ENCODE results near the gene LBH. TPM values are rescaled to one million over a fixed set of nuclear protein-coding genes. Genes with fewer than 3 reads are reported as not detected.

Gene LBH
- total and polyA plus RNA-seq, 2 experiments from 2014 or later: 162 to 285 TPM

DNA sequence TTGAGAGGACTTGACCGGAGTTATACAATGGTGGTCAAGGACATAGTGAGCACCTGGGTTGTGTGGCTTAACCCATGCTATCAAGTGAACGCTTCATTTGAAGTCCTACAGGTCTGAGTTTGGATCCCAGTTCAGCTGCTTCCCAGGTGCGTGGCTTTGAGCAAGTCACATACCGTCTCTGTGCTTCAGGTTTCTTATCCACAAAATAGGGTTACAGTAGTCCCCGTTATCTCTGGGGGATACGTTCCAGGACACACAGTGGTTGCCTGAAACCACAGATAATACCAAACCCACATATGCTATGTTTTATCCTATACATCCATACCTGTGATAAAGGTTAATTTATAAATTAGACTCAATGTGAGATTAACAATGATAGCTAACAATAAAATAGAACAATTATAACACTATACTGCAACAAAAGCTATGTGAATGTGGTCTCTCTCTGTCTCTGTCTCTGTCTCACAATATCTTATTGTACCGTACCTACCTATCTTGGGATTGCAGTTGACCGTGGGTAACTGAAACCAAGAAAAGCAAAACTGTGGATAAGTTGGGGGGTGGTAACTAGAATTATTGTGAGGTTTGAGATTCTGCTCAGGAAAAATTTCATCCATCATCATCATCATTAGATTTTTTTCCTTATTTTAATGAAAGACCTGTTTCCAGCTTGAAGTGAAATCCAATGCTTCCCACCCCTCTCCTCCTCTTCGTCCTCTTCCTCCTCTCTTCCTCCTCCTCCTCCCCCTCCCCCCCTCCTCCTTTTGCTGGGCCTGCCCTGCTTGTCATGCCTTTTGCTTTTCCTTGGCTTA, 22.7 kb downstream of the LBH start:
- Histone ChIP-seq H3K27ac (peak overlapping the region; percentile 88), H3K4me3 (0 out of 2 replicates have a peak overlapping the region, but pooled peaks have one; percentile 30), H2AFZ (no peak overlapping the region), H3K9me2 (ENCODE audit: insufficient read depth) (no peaks in the 10 kb centered on the region), H3K79me2 (ENCODE audit: insufficient read depth) (peaks cover 99% of the 10 kb centered on the region), H3K27me3 (replicated peaks; ENCODE audit: insufficient read depth) (no peaks in the 10 kb centered on the region), H3K9ac (peak overlapping the region; percentile 70), H3K4me2 (ENCODE audit: unreplicated experiment) (peak overlapping the region; percentile 75), H3K4me1 (ENCODE audit: insufficient read depth) (peaks cover 30% of the 10 kb centered on the region), H3K9me3 (ENCODE audit: low read depth) (no peaks in the 10 kb centered on the region), H4K20me1 (ENCODE audit: insufficient read depth) (0 out of 2 replicates have a peak, but pooled peaks cover 6% of the 10 kb centered on the region), H3K36me3 (ENCODE audit: low read depth) (peaks cover 49% of the 10 kb centered on the region), H3F3A (ENCODE audit: insufficient read depth) (peaks cover 74% of the 10 kb centered on the region)
- WGBS, 2 experiments (ENCODE audit: low coverage in 1 of 2, low lambda C conversion rate in 2 of 2, missing lambda C conversion rate in 2 of 2): 90 to 96% methylated on average over 9 of the region's 9 CpGs
- TF ChIP-seq EZH2 (IDR thresholded peaks at IDR 0.05; ENCODE audit: insufficient read depth, poor library complexity, severe bottlenecking): no peak
- TF ChIP-seq EZH2phosphoT487 (IDR thresholded peaks at IDR 0.05; ENCODE audit: insufficient read depth, low read depth): no peak
- in situ Hi-C loops (cut with MboI): no loop called here
- no peak for DNase-seq

DNA sequence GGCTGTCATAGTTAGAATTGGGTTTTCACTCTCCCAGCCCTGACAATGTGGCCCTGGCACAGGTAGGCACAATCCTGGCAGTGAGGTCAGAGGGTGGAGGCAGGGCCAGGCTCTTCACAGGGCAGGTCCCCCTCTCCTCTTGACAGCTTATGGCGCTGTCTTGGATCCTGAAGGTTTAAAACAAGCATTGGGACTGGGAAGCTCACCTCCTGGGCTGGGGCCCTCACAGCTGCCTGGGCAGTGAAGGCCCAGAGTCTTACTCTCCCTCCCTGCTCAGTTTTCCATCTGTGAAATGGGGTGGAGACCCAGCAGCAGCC, 23.3 kb downstream of the LBH start:
- Histone ChIP-seq H2AFZ (no peak overlapping the region), H3K4me2 (ENCODE audit: unreplicated experiment) (peak overlapping the region; percentile 75), H3K4me3 (no peak overlapping the region), H3K4me1 (ENCODE audit: insufficient read depth) (peaks cover 27% of the 10 kb centered on the region), H3K79me2 (ENCODE audit: insufficient read depth) (peaks cover 99% of the 10 kb centered on the region), H3K9me2 (ENCODE audit: insufficient read depth) (no peaks in the 10 kb centered on the region), H3K36me3 (ENCODE audit: low read depth) (peaks cover 49% of the 10 kb centered on the region), H3K9me3 (ENCODE audit: low read depth) (no peaks in the 10 kb centered on the region), H4K20me1 (ENCODE audit: insufficient read depth) (peaks cover 8% of the 10 kb centered on the region; the same call in 1 of the 2 replicates), H3K27ac (peak overlapping the region; percentile 88), H3K27me3 (replicated peaks; ENCODE audit: insufficient read depth) (no peaks in the 10 kb centered on the region), H3F3A (ENCODE audit: insufficient read depth) (peaks cover 76% of the 10 kb centered on the region), H3K9ac (no peak overlapping the region)
- in situ Hi-C loops (cut with MboI): no loop called here
- no peak for TF ChIP-seq EZH2 (IDR thresholded peaks at IDR 0.05; ENCODE audit: insufficient read depth, poor library complexity, severe bottlenecking)
- TF ChIP-seq EZH2phosphoT487 (IDR thresholded peaks at IDR 0.05; ENCODE audit: insufficient read depth, low read depth): no peak
- WGBS, 2 experiments (ENCODE audit: low coverage in 1 of 2, low lambda C conversion rate in 2 of 2, missing lambda C conversion rate in 2 of 2): 95 to 100% methylated on average over 1 of the region's 1 CpG
- DNase-seq: no peak

DNA sequence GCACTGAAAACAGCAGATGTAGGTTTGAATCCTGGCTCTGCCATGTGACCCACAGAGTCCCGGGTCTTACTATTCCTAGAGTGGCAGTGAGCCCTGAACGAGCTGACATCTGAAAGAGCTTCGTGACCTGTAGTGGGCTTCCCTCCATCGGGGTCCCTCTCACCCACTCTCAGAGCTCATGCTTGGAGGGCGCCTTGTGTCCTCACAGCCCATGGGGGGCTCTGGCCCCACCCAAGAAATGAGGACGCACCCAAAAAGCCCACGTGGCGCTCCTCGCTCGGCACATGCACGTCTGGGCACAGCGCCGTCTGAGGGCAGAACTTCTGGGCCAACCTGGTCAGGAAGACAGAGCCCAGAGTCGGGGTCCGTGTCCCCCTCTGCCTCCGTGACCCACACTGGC, 23.7 kb downstream of the LBH start:
- in situ Hi-C loops (cut with MboI): no loop called here
- H3K4me1 ChIP-seq (ENCODE audit: insufficient read depth): peaks cover 27% of the 10 kb centered on the region
- peaks cover 96% of the 10 kb centered on the region for H3K79me2 ChIP-seq (ENCODE audit: insufficient read depth)
- no peak overlapping the region for H3K4me2 ChIP-seq (ENCODE audit: unreplicated experiment)
- H3K4me3 ChIP-seq: no peak overlapping the region
- H2AFZ ChIP-seq: no peak overlapping the region
- H3K27me3 ChIP-seq (replicated peaks; ENCODE audit: insufficient read depth): no peaks in the 10 kb centered on the region
- H3K9me2 ChIP-seq (ENCODE audit: insufficient read depth): no peaks in the 10 kb centered on the region
- H3K36me3 ChIP-seq (ENCODE audit: low read depth): peaks cover 50% of the 10 kb centered on the region
- peaks cover 79% of the 10 kb centered on the region for H3F3A ChIP-seq (ENCODE audit: insufficient read depth)
- H3K9me3 ChIP-seq (ENCODE audit: low read depth): no peaks in the 10 kb centered on the region
- H4K20me1 ChIP-seq (ENCODE audit: insufficient read depth): peaks cover 8% of the 10 kb centered on the region; the same call in 1 of the 2 replicates
- 95 to 96% methylated on average over 15 to 16 of the region's 16 CpGs for WGBS, 2 experiments (ENCODE audit: low coverage in 1 of 2, low lambda C conversion rate in 2 of 2, missing lambda C conversion rate in 2 of 2)
- no peak for DNase-seq
- H3K9ac ChIP-seq: no peak overlapping the region
- H3K27ac ChIP-seq: peak overlapping the region; percentile 88; the same call in 1 of the 2 replicates
- TF ChIP-seq EZH2 (IDR thresholded peaks at IDR 0.05; ENCODE audit: insufficient read depth, poor library complexity, severe bottlenecking): no peak
- no peak for TF ChIP-seq EZH2phosphoT487 (IDR thresholded peaks at IDR 0.05; ENCODE audit: insufficient read depth, low read depth)

DNA sequence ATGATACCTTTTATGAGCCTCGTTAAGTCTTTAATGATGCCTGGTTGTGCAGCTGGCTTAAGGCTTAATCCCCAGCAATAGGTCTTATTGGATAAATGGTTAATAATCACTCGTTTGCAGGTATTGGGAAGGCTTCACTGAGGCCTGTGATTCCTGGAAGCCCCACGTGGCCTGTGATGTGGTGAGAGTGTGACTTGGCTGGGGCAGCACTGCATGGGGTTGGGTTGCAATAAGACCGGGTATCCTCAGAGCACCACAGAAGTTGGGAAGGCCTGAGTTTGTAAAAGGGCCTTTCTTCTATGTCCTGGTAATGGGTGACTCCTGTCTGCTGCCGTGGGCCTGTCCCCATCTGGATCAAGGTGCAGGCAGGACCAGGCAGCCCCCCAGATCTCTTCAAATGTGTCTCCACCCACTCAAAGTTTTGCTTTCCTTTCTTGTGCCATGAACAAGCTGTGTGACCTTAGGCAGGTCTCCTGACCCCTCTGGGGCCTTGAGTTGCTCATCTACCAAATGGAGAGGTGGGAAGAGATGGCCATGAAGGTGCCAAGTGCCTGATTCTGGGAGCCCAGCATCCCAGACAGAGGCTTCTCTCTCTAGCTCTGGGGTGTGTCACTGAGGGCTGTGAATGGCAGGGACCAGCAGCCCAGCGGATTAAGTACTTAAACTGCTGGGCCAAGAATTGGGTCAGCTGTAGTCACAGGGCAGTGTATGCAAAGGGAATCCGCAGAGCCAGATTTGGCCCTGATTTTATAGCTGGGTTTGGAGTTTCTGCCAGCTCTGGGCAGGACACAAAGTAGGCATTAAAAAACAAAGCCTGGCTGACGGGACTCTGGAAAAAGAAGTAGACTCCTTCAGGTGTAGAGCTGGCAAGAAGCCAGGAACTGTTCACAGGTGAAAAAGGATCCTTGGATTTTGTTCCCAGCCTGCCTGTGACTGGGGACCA, 24.4 kb downstream of the LBH start:
- TF ChIP-seq EZH2 (IDR thresholded peaks at IDR 0.05; ENCODE audit: insufficient read depth, poor library complexity, severe bottlenecking) (no peak), EZH2phosphoT487 (IDR thresholded peaks at IDR 0.05; ENCODE audit: insufficient read depth, low read depth) (no peak)
- peaks cover 89% of the 10 kb centered on the region for H3K79me2 ChIP-seq (ENCODE audit: insufficient read depth)
- H3K9ac ChIP-seq: no peak overlapping the region
- H3K4me2 ChIP-seq (ENCODE audit: unreplicated experiment): no peak overlapping the region
- 81% methylated on average over 8 of the region's 8 CpGs for WGBS, 2 experiments (ENCODE audit: low coverage in 1 of 2, low lambda C conversion rate in 2 of 2, missing lambda C conversion rate in 2 of 2)
- peaks cover 27% of the 10 kb centered on the region for H3K4me1 ChIP-seq (ENCODE audit: insufficient read depth)
- peaks cover 57% of the 10 kb centered on the region for H3K36me3 ChIP-seq (ENCODE audit: low read depth)
- no peak for DNase-seq
- no peaks in the 10 kb centered on the region for H3K9me2 ChIP-seq (ENCODE audit: insufficient read depth)
- H3K4me3 ChIP-seq: no peak overlapping the region
- peaks cover 86% of the 10 kb centered on the region for H3F3A ChIP-seq (ENCODE audit: insufficient read depth)
- H2AFZ ChIP-seq: no peak overlapping the region
- H3K27ac ChIP-seq: peak overlapping the region; percentile 26; the same call in 1 of the 2 replicates
- H3K9me3 ChIP-seq (ENCODE audit: low read depth): no peaks in the 10 kb centered on the region
- in situ Hi-C loops (cut with MboI): no loop called here
- peaks cover 8% of the 10 kb centered on the region; the same call in 1 of the 2 replicates for H4K20me1 ChIP-seq (ENCODE audit: insufficient read depth)
- H3K27me3 ChIP-seq (replicated peaks; ENCODE audit: insufficient read depth): no peaks in the 10 kb centered on the region

All from GM23248 (cell line).